ENCODE data around the gene RSPRY1. TPM values are rescaled to one million over a fixed set of nuclear protein-coding genes. Genes with fewer than 3 reads are reported as not detected.

The RSPRY1 gene
- total and polyA plus RNA-seq, 2 of the 8 experiments (the other 6 are each of a cell fraction or from before 2014, with no cell fraction given), result 11.5 to 32.5 TPM

- TF ChIP-seq HDAC2 (IDR thresholded peaks at IDR 0.05; ENCODE audit: borderline replicate concordance in 1 of 2, low read depth in 2 of 2, low read length in 2 of 2), result no peak
Measured at GRCh38 chr16:57231821-57232350, 45.8 kb downstream of the RSPRY1 start (continued).

Data from H1 (cell line).